Fibroblast of the aortic adventitia (primary cell): Measurements from ENCODE around the gene ETV6. TPM values are rescaled to one million over a fixed set of nuclear protein-coding genes. Genes with fewer than 3 reads are reported as not detected.

Experiments used
- DNase-seq: peaks from one replicate; pipeline ENCODE4 v3.0.0-alpha.2; 2010; ENCODE audit warnings: low read depth
- H3K4me3 ChIP-seq: 2 replicates; pipeline ENCODE4 v1.5.1; 2011; ENCODE audit warnings: low read depth, mild to moderate bottlenecking, control low read depth, low read length, moderate library complexity
- CTCF ChIP-seq: IDR thresholded peaks from 2 replicates; pipeline ENCODE4 v1.5.1; 2011; ENCODE audit warnings: mild to moderate bottlenecking, low read length, control low read depth, inconsistent platforms; ENCODE audit not compliant: insufficient read depth
- total RNA-seq: library from RNA; depleted of rRNA; stranded (reverse); fragments of >200 nt; gene quantifications from 2 replicates; pipeline ENCODE4 v1.2.3, GENCODE V29; 2012; ENCODE audit warnings: low replicate concordance

ETV6 gene
- total RNA-seq, 1 donor = 6.1 TPM

- no peak for TF ChIP-seq CTCF
- peak; percentile 64 for DNase-seq
- H3K4me3 ChIP-seq = no peak overlapping the region
Observed at GRCh38 chr12:11752403-11753149, 103.1 kb downstream of the ETV6 start.

- TF ChIP-seq CTCF = no peak
- no peak for DNase-seq
- no peak overlapping the region for H3K4me3 ChIP-seq
Observed at GRCh38 chr12:11753150-11753499, 103.7 kb downstream of the ETV6 start.

GRCh38 chr12:11753826-11754225, 104.4 kb downstream of the ETV6 start:
- TF ChIP-seq CTCF = no peak
- no peak for DNase-seq
- no peak overlapping the region for H3K4me3 ChIP-seq

GRCh38 chr12:11754256-11754655, 104.8 kb downstream of the ETV6 start:
- no peak for TF ChIP-seq CTCF
- no peak overlapping the region for H3K4me3 ChIP-seq
- DNase-seq = no peak

- H3K4me3 ChIP-seq = no peak overlapping the region
- peak; percentile 59 for DNase-seq
- no peak for TF ChIP-seq CTCF
Observed at GRCh38 chr12:11755302-11755930, 105.9 kb downstream of the ETV6 start.

- no peak overlapping the region for H3K4me3 ChIP-seq
- DNase-seq = no peak
- no peak for TF ChIP-seq CTCF
Observed at GRCh38 chr12:11756022-11756421, 106.5 kb downstream of the ETV6 start.

- DNase-seq = no peak
- TF ChIP-seq CTCF = no peak
- no peak overlapping the region for H3K4me3 ChIP-seq
Observed at GRCh38 chr12:11756523-11756922, 107.0 kb downstream of the ETV6 start.
